ENCODE measurements around the gene INSM1.

- TF ChIP-seq CTCF (IDR thresholded peaks at IDR 0.05) (no peak), POLR2A (IDR thresholded peaks at IDR 0.05) (no peak), EP300 (IDR thresholded peaks at IDR 0.05) (no peak), POLR2AphosphoS5 (IDR thresholded peaks at IDR 0.05) (no peak)
Observed at GRCh38 chr20:20366876-20367574, 879 bp upstream of the INSM1 start.

Measured in sigmoid colon (tissue), 4 donors.